Measurements from ENCODE around the gene GRID1. TPM values are rescaled to one million over a fixed set of nuclear protein-coding genes. Genes with fewer than 3 reads are reported as not detected.

Gene GRID1
- total RNA-seq: under 0.01 and 0.13 TPM in 2 replicates

DNA sequence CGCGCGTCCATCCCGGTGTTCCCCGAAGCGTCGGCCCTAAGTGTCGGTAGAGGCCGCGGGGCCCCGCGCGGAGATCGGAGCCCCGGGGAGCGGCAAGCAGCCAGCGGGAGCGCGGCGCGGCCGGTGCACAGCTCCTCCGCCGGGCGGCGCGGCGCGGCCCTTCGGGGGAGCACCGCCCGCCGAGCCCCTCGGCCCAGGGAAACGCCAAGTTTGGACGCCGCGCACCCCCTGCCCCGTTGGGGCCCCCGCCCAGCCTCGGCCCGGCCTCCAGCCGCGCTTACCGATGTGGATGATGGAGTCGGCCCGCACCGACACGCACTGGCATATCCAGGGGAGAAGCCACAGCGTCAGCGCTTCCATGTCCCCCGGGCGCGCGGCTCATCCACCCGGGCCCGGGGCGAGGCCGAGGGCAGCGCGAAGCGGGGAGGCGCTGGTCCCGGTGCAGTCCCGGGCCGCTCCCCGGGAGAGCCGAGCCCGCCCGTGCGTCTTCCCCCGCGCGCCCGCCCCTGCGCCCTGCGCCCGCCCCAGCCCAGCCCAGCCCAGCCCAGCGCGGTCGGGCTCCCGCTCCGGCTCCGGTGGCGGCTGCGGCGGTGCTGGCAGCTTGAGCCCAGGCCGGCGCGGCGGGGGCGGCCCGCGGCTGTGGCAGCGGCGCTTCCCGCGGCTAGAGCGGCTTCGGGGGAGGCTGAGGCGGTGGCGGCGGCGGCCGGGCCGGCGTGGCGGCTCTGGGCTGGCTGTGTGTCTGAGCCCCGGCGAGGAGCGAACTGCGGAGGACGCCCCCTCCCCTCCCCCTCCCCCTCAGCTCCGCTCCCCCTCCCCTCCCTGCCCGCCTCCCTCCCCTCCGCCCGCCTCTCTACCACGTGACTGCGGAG, at the start of gene GRID1:
GRID1 (minus strand) TSS at position 763 of the 869 bp plus-strand sequence.
- DNase-seq (ENCODE audit: low read depth) (no peak), FAIRE-seq (no peak)
- TF ChIP-seq, protein P1, sequence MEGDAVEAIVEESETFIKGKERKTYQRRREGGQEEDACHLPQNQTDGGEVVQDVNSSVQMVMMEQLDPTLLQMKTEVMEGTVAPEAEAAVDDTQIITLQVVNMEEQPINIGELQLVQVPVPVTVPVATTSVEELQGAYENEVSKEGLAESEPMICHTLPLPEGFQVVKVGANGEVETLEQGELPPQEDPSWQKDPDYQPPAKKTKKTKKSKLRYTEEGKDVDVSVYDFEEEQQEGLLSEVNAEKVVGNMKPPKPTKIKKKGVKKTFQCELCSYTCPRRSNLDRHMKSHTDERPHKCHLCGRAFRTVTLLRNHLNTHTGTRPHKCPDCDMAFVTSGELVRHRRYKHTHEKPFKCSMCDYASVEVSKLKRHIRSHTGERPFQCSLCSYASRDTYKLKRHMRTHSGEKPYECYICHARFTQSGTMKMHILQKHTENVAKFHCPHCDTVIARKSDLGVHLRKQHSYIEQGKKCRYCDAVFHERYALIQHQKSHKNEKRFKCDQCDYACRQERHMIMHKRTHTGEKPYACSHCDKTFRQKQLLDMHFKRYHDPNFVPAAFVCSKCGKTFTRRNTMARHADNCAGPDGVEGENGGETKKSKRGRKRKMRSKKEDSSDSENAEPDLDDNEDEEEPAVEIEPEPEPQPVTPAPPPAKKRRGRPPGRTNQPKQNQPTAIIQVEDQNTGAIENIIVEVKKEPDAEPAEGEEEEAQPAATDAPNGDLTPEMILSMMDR (IDR thresholded peaks at IDR 0.05; ENCODE audit: insufficient read depth, low read length, severe bottlenecking): no peak
- no peaks in the 10 kb centered on the region for H3K36me3 ChIP-seq (ENCODE audit: control insufficient read depth, insufficient read depth, low read length)
- H3K27me3 ChIP-seq (ENCODE audit: control insufficient read depth, insufficient read depth, low read length): peaks cover 35% of the 10 kb centered on the region
- H3K4me3 ChIP-seq (ENCODE audit: low read depth, low read length): peak within 1 kb of the TSS; percentile 31

DNA sequence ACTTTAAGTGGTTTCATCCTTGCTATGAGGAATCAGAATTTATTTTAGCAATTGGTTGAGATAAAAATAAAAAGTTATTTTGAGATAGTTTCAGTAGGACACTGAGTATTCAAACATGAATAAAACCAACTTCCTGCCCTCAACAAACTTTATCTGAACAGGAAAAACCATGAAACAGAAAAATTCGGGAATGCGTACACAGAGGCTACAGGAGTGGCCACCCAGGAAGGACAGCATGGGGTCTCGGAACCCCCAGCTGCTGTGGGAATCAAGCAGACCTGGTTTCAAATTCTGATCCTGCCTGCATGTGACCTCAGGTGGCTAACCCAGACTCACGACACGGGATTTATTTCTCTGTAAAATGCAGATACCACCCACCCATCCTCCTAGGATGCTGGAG, 49.0 kb upstream of the GRID1 start:
- H3K4me3 ChIP-seq (ENCODE audit: low read depth, low read length): no peak overlapping the region
- DNase-seq (ENCODE audit: low read depth) (no peak), FAIRE-seq (no peak)
- TF ChIP-seq, protein P1 (IDR thresholded peaks at IDR 0.05; ENCODE audit: insufficient read depth, low read length, severe bottlenecking): no peak
- H3K36me3 ChIP-seq (ENCODE audit: control insufficient read depth, insufficient read depth, low read length): no peaks in the 10 kb centered on the region
- no peaks in the 10 kb centered on the region for H3K27me3 ChIP-seq (ENCODE audit: control insufficient read depth, insufficient read depth, low read length)

DNA sequence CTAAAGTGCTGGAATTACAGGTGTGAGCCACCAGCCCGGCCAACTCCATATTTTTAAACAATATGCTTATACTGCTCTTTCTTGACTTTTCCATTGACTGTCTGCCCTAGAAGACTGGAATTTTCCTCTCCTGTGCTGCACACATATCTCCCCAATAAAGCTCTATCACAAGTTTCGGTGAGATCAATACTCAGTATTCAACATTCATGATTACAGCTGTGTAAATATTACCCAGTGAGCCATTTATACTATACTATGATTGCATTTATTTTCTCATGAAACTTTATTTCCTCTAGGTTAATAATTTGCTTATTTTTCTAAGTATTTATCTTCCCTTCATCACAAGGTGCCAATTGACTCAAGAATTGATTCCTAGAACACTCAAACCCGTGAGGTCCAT, 48.5 kb upstream of the GRID1 start:
- DNase-seq (ENCODE audit: low read depth) (no peak), FAIRE-seq (no peak)
- Histone ChIP-seq H3K36me3 (ENCODE audit: control insufficient read depth, insufficient read depth, low read length) (no peaks in the 10 kb centered on the region), H3K27me3 (ENCODE audit: control insufficient read depth, insufficient read depth, low read length) (no peaks in the 10 kb centered on the region), H3K4me3 (ENCODE audit: low read depth, low read length) (no peak overlapping the region)
- TF ChIP-seq, protein P1 (IDR thresholded peaks at IDR 0.05; ENCODE audit: insufficient read depth, low read length, severe bottlenecking): no peak

DNA sequence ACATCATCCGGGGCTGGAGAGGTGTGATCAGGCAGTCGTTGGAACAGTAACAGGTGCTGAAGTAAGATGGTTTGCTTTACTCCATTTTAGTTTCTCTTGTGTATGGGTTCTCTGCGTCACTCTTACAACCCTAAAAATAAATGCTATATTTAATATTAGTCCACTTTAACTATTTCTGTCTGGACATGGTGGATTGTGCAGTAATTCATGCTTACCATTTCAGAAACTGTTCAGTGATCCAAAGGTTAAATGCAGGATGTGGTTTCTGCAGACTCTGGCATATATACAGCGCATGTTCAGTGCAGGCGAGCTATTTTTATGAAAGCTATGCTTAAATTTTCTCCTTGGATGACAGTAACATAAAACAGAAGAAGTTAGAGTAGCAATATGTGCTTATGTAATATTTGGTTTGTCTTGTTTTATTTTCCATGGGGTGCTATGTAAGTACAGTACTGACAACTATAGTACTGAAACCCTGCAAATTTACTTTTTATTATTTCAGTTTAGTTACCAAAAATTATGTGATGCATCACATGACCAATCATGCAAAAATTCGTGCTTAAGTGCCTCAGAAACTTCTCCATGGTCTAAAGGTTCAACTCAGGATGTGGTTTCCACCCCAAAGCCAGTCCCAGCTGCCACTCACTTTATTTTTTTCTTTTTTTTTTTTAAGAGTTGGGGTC, 46.6 kb upstream of the GRID1 start:
- FAIRE-seq (no peak), DNase-seq (ENCODE audit: low read depth) (no peak)
- no peaks in the 10 kb centered on the region for H3K27me3 ChIP-seq (ENCODE audit: control insufficient read depth, insufficient read depth, low read length)
- TF ChIP-seq, protein P1 (IDR thresholded peaks at IDR 0.05; ENCODE audit: insufficient read depth, low read length, severe bottlenecking): no peak
- H3K4me3 ChIP-seq (ENCODE audit: low read depth, low read length): no peak overlapping the region
- no peaks in the 10 kb centered on the region for H3K36me3 ChIP-seq (ENCODE audit: control insufficient read depth, insufficient read depth, low read length)

DNA sequence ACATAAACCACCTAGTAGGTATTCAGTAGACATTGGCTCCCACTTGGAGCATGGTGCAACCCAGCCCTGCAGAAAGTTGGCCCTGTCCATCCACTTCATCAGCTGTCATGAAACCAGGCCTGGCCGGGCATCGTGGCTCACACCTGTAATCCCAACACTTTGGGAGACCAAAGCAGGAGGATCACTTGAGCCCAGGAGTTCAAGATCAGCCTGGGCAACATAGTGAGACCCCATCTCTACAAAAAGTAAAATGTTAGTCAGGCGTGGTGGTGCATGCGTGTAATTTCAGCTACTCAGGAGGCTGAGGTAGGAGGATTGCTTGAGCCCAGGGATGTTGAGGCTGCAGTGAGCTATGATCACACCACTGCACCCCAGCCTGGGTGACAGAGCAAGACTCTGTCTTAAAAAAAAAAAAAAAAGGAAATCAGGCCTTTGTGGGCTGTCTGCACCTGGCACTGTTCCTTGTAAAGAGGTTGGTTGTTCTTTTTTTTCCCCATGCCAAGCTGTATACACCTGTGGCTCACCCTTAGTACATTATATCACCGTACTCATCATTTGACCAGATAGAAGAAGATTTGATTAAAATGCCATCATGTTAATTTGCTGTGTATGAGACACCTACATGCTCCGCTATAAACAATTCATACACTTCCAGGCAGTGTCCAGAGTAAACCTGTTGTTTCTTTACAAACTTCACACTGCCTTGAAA, 45.4 kb upstream of the GRID1 start:
- TF ChIP-seq, protein P1 (IDR thresholded peaks at IDR 0.05; ENCODE audit: insufficient read depth, low read length, severe bottlenecking): no peak
- DNase-seq (ENCODE audit: low read depth): no peak
- no peak overlapping the region for H3K4me3 ChIP-seq (ENCODE audit: low read depth, low read length)
- no peaks in the 10 kb centered on the region for H3K27me3 ChIP-seq (ENCODE audit: control insufficient read depth, insufficient read depth, low read length)
- FAIRE-seq: no peak
- no peaks in the 10 kb centered on the region for H3K36me3 ChIP-seq (ENCODE audit: control insufficient read depth, insufficient read depth, low read length)

All from bronchial epithelial cell (primary cell).